HepG2 (cell line): ENCODE data around the gene PRPSAP1. TPM values are rescaled to one million over a fixed set of nuclear protein-coding genes. Genes with fewer than 3 reads are reported as not detected.
A peak's percentile ranks its signal among the peaks of the same experiment; 100 is the strongest.

ENCODE experiments used
- HOXA3 ChIP-seq: sonication (generic); formaldehyde crosslinking; IDR thresholded peaks from 2 replicates; pipeline ENCODE4 v1.5.0; 2020; ENCODE audit warnings: missing genetic modification reagents
- IKZF5 ChIP-seq: IDR thresholded peaks from 2 replicates; pipeline ENCODE4 v1.6.1; 2018; ENCODE audit warnings: missing genetic modification reagents, mild to moderate bottlenecking, missing compliant biosample characterization
- KLF6 ChIP-seq: IDR thresholded peaks from 2 replicates; pipeline ENCODE4 v1.8.0; 2016; ENCODE audit warnings: missing biosample characterization, missing genetic modification reagents
- MBNL3 ChIP-seq: fragments of 250-450 bp; sonication (Bioruptor Pico); conservative IDR thresholded peaks from 2 replicates; pipeline ENCODE4 v1.8.0; 2022; ENCODE audit warnings: mild to moderate bottlenecking, inconsistent platforms
- NONO ChIP-seq, 2 experiments: fragments of 450-650 bp in 1 of 2; sonication (generic) in 1 of 2; formaldehyde crosslinking in 1 of 2; IDR thresholded peaks in 1 of 2; conservative IDR thresholded peaks in 1 of 2; 2 replicates each; pipeline versions ENCODE4 v1.6.1 to v1.8.0; 2017 to 2022; ENCODE audit warnings: mild to moderate bottlenecking in 1 of 2, missing genetic modification reagents in 1 of 2, moderate library complexity in 1 of 2
- NR3C1 ChIP-seq: sonication (generic); formaldehyde crosslinking; IDR thresholded peaks from 2 replicates; pipeline ENCODE4 v1.4.0; 2020; ENCODE audit warnings: missing genetic modification reagents
- SALL1 ChIP-seq: sonication (generic); formaldehyde crosslinking; IDR thresholded peaks from 2 replicates; pipeline ENCODE4 v1.8.0; 2022; ENCODE audit warnings: mild to moderate bottlenecking, missing genetic modification reagents
- SMAD9 ChIP-seq: sonication (generic); formaldehyde crosslinking; IDR thresholded peaks from 2 replicates; pipeline ENCODE4 v1.5.1; 2020; ENCODE audit warnings: mild to moderate bottlenecking, missing genetic modification reagents
- SRSF1 ChIP-seq: fragments of 200-400 bp; formaldehyde crosslinking; optimal IDR thresholded peaks from 2 replicates; pipeline ENCODE3; 2017; ENCODE audit warnings: mild to moderate bottlenecking, low read depth, low read length, moderate library complexity
- STAG1 ChIP-seq: sonication (generic); formaldehyde crosslinking; IDR thresholded peaks from 2 replicates; pipeline ENCODE4 v1.4.0; 2020; ENCODE audit warnings: missing genetic modification reagents
- TBP ChIP-seq: sonication (generic); formaldehyde crosslinking; IDR thresholded peaks from 2 replicates; pipeline ENCODE4 v1.5.0; 2020; ENCODE audit warnings: missing genetic modification reagents
- ZBTB40 ChIP-seq, 2 experiments: fragments of 450-650 bp in 1 of 2; sonication (generic) in 1 of 2; formaldehyde crosslinking in 1 of 2; IDR thresholded peaks; 2 replicates each; pipeline versions ENCODE4 v1.6.1 to v1.8.0; 2016 to 2022; ENCODE audit warnings: antibody characterized with exemption in 1 of 2, mild to moderate bottlenecking in 1 of 2, missing genetic modification reagents in 1 of 2
- ZNF101 ChIP-seq: sonication (generic); formaldehyde crosslinking; IDR thresholded peaks from 2 replicates; pipeline ENCODE4 v1.4.0; 2020; ENCODE audit warnings: mild to moderate bottlenecking, low read depth, missing genetic modification reagents, borderline replicate concordance
- ZNF20 ChIP-seq: sonication (generic); formaldehyde crosslinking; IDR thresholded peaks from 2 replicates; pipeline ENCODE4 v1.4.0; 2020; ENCODE audit warnings: mild to moderate bottlenecking, moderate library complexity, missing genetic modification reagents
- ZNF496 ChIP-seq: sonication (generic); formaldehyde crosslinking; IDR thresholded peaks from 2 replicates; pipeline ENCODE4 v1.8.1; 2023; ENCODE audit warnings: mild to moderate bottlenecking, moderate library complexity, missing genetic modification reagents; ENCODE audit not compliant: insufficient replicate concordance
- ZNF616 ChIP-seq: sonication (generic); formaldehyde crosslinking; IDR thresholded peaks from 2 replicates; pipeline ENCODE4 v1.5.0; 2020; ENCODE audit warnings: low read depth, mild to moderate bottlenecking, missing genetic modification reagents
- ZNF841 ChIP-seq: sonication (generic); formaldehyde crosslinking; IDR thresholded peaks from 2 replicates; pipeline ENCODE4 v1.8.1; 2023; ENCODE audit warnings: missing genetic modification reagents, borderline replicate concordance
- polyA plus RNA-seq, 8 experiments: library from polyadenylated mRNA; depleted of rRNA in 3 of 8; stranded (reverse) in 7 of 8; unstranded in 1 of 8; fragments of >200 nt; fragmentation: Illumina TruSeq in 4 of 8; extraction: Trizol in 4 of 8; gene quantifications; 2 replicates each; pipeline versions ENCODE4 v1.2.1 to v1.2.3, GENCODE V29; 2011 to 2016; ENCODE audit warnings: low read depth in 4 of 8, missing spikeins in 1 of 8, mixed read lengths in 1 of 8; ENCODE audit not compliant: insufficient read depth in 1 of 8
- total RNA-seq, 5 experiments: library from RNA; depleted of rRNA; stranded (reverse); fragments of >200 nt; fragmentation: Illumina TruSeq; extraction: Trizol; gene quantifications; 2 replicates each; pipeline ENCODE4 v1.2.3, GENCODE V29; 2016; ENCODE audit warnings: low read depth in 1 of 5

Gene PRPSAP1
- total and polyA plus RNA-seq, 2 of the 13 experiments (the other 11 are each of a cell fraction or from before 2014, with no cell fraction given), result 91.1 to 314 TPM

- TF ChIP-seq ZNF841 (CRISPR knock-in tag) (no peak), ZNF101 (no peak), HOXA3 (peak; percentile 79; the same call in 1 of the 2 replicates), MBNL3 (CRISPR knock-in tag) (no peak), TBP (CRISPR knock-in tag) (no peak), IKZF5 (peak; percentile 49; the same call in 1 of the 2 replicates), ZNF20 (CRISPR knock-in tag) (no peak), KLF6 (no peak), ZNF496 (CRISPR knock-in tag) (no peak), ZBTB40 (IDR thresholded peaks at IDR 0.05) (no peak), ZBTB40 (CRISPR knock-in tag; IDR thresholded peaks at IDR 0.05) (no peak), NR3C1 (CRISPR knock-in tag) (no peak), SRSF1 (no peak), SMAD9 (CRISPR knock-in tag) (no peak), STAG1 (CRISPR knock-in tag) (no peak), ZNF616 (CRISPR knock-in tag) (no peak), NONO (IDR thresholded peaks at IDR 0.05) (no peak), NONO (CRISPR knock-in tag; conservative IDR thresholded peaks at IDR 0.05) (no peak), SALL1 (peak; percentile 53; the same call in 1 of the 2 replicates)
These were observed 88.7 kb downstream of the PRPSAP1 start, which contains the start of gene UBALD2 (continued) for GRCh38 chr17:76264755-76265623.
